C4-2B (cell line): ENCODE measurements around the gene SRMS.

Experiments
- CTCF ChIP-seq: fragments of 450-650 bp; conservative IDR thresholded peaks from 2 replicates; pipeline ENCODE4 v1.5.1; 2017; ENCODE audit warnings: mild to moderate bottlenecking
- ZFX ChIP-seq: fragments of 450-650 bp; IDR thresholded peaks from 2 replicates; pipeline ENCODE4 v1.6.1; 2017

GRCh38 chr20:63549679-63550282 lies 2.2 kb upstream of the SRMS start:
- TF ChIP-seq CTCF (no peak), ZFX (no peak)
